Transverse colon (tissue), 4 donors: Measurements from ENCODE around the gene XYLB. TPM values are rescaled to one million over a fixed set of nuclear protein-coding genes. Genes with fewer than 3 reads are reported as not detected.

ENCODE experiments used
- DNase-seq: peaks from one replicate; pipeline ENCODE4 v3.0.0-alpha.2; 2019
- H3K27ac ChIP-seq, 4 donors: fragments of 200-600 bp; sonication (generic); 2 replicates each; pipeline ENCODE4 v1.5.1; 2016 to 2018; ENCODE audit warnings: inconsistent platforms in 4 of 4
- H3K27me3 ChIP-seq: fragments of 200-600 bp; sonication (generic); 2 replicates; pipeline ENCODE4 v1.5.1; 2017; ENCODE audit warnings: inconsistent platforms
- H3K36me3 ChIP-seq, 4 donors: fragments of 200-600 bp; sonication (generic); 2 replicates each; pipeline ENCODE4 v1.5.1; 2017 to 2019; ENCODE audit warnings: inconsistent platforms in 4 of 4
- H3K4me1 ChIP-seq, 4 donors: fragments of 200-600 bp; sonication (generic); 2 replicates each; pipeline ENCODE4 v1.5.1; 2017 to 2020; ENCODE audit warnings: inconsistent platforms in 4 of 4
- H3K4me3 ChIP-seq, 4 donors: fragments of 200-600 bp; sonication (generic); 1 replicate in 1 of 4; 2 replicates in 3 of 4; pipeline versions ENCODE4 v1.5.1 to v1.6.1; 2017 to 2019; ENCODE audit warnings: inconsistent platforms in 4 of 4
- H3K9me3 ChIP-seq, 2 donors: fragments of 200-600 bp; sonication (generic); 2 replicates each; pipeline ENCODE4 v1.5.1; 2017 to 2019; ENCODE audit warnings: inconsistent platforms in 2 of 2
- EP300 ChIP-seq: sonication (generic); formaldehyde crosslinking; IDR thresholded peaks from one replicate; pipeline ENCODE4 v1.6.1; 2017; ENCODE audit warnings: antibody characterized with exemption, low read depth
- POLR2A ChIP-seq: fragments of 450-650 bp; IDR thresholded peaks from one replicate; pipeline ENCODE4 v1.6.1; 2016; ENCODE audit warnings: antibody characterized with exemption, mild to moderate bottlenecking, moderate library complexity
- POLR2AphosphoS5 ChIP-seq, 3 donors: sonication (generic); formaldehyde crosslinking; IDR thresholded peaks; one replicate each; pipeline ENCODE4 v1.6.1; 2016; ENCODE audit warnings: antibody characterized with exemption in 3 of 3
- WGBS, 2 donors: methylation state at CpG; one replicate each; pipeline ENCODE4 v1.1.5; 2018; ENCODE audit warnings: low coverage in 1 of 2; 5-methylcytosine and 5-hydroxymethylcytosine counted together
- in situ Hi-C, 4 donors: fragments of 200-750 bp; cut with MboI; loops; one replicate each; pipeline versions ENCODE4 v1.15.0 to v1.15.1; 2017; ENCODE audit warnings: low sequenced_read_pairs in 3 of 4, low pct_ligation_motif_present in 1 of 4, low pct_unique_long_range_greater_than_20kb in 1 of 4
- intact Hi-C: fragments of 100-400 bp; cut with DNase I; formaldehyde crosslinking; loops from one replicate; pipeline ENCODE4 v1.15.1; 2023; ENCODE audit warnings: low total_unique reads
- total RNA-seq, 4 donors: library from RNA; depleted of rRNA; stranded (reverse); fragments of >200 nt; gene quantifications; one replicate each; pipeline ENCODE4 v1.1.0, GENCODE V29; 2016
- TF ChIP-seq, protein P1 (sequence below), 5 experiments: fragments of 200-600 bp in 3 of 5; fragments of 450-650 bp in 2 of 5; sonication (generic) in 3 of 5; IDR thresholded peaks; 1 replicate in 2 of 5; 2 replicates in 3 of 5; pipeline ENCODE4 v1.5.1; 2016 to 2017; ENCODE audit warnings: antibody characterized with exemption in 5 of 5, inconsistent platforms in 3 of 5, mild to moderate bottlenecking in 2 of 5, moderate library complexity in 1 of 5

Gene XYLB
- total RNA-seq, 4 donors from 2014 or later, result 13.5 to 18.7 (median 15.1) TPM

DNA sequence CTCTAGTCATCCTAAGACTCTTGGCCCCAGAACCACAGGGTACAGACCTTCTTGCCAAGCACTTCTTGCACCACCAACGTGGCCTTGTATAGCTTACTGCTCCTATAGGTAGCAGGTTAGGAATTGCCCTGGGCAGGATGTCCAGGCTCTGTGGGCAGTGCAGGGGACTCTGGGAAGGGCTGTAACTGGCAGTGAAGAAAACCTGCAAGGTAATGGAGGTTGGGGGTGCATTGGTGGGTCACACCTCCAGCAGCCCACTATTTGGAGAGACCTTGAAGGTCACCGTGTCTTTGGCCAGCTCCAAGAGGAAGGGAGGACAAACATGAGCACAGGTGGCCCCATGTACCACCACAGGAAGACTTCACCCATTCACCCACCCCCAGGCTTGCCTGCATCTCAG, 21.3 kb upstream of the XYLB start:
- Histone ChIP-seq H3K4me1 (no peaks in the 10 kb centered on the region), H3K36me3 (no peaks in the 10 kb centered on the region), H3K4me3 (no peak overlapping the region), H3K9me3 (no peaks in the 10 kb centered on the region), H3K27me3 (no peaks in the 10 kb centered on the region), H3K27ac (no peak overlapping the region)
- no peak for DNase-seq
- in situ Hi-C loops (no loop called here), intact Hi-C loops (no loop called here)
- WGBS, 2 donors, result 56% methylated on average over 1 of the region's 2 CpGs; no CpG with 5 or more reads in 1 of the 2 donors
- no peak for TF ChIP-seq POLR2AphosphoS5 (IDR thresholded peaks at IDR 0.05)
- TF ChIP-seq EP300, result no peak
- TF ChIP-seq, protein P1, sequence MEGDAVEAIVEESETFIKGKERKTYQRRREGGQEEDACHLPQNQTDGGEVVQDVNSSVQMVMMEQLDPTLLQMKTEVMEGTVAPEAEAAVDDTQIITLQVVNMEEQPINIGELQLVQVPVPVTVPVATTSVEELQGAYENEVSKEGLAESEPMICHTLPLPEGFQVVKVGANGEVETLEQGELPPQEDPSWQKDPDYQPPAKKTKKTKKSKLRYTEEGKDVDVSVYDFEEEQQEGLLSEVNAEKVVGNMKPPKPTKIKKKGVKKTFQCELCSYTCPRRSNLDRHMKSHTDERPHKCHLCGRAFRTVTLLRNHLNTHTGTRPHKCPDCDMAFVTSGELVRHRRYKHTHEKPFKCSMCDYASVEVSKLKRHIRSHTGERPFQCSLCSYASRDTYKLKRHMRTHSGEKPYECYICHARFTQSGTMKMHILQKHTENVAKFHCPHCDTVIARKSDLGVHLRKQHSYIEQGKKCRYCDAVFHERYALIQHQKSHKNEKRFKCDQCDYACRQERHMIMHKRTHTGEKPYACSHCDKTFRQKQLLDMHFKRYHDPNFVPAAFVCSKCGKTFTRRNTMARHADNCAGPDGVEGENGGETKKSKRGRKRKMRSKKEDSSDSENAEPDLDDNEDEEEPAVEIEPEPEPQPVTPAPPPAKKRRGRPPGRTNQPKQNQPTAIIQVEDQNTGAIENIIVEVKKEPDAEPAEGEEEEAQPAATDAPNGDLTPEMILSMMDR (IDR thresholded peaks at IDR 0.05), result no peak
- no peak for TF ChIP-seq POLR2A

DNA sequence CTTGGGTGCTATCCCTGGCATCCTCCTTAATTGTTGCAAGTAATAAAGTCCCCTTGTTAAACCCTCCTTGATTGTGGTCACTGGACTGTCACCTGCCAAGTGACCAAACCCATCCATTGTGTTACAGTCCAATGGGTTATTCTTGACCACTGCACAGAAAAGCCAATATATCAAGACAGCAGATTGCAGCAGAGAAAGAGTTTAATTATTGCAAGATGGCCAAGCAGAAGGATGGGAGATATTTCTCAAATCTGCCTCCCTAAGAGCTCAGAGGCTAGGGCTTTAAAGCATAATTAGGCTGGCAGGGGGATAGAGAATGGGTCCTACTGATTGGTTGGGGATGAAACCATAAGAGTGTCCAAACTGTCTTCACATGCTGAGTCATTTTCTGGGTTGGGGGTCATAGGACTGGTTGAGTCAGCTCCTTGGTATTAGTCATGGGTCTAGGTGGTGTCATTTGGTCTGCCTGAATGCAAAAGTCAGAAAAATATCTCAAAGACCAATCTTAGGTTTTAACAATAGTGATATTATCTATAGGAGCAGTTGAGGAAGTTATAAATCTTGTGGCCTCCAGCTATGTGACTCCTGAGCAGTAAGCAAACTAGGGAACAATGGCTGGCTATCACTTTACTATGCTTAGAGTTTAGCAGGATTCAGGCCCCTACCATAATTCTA, 19.1 kb upstream of the XYLB start:
- no peak for DNase-seq
- TF ChIP-seq POLR2AphosphoS5 (IDR thresholded peaks at IDR 0.05) (no peak), POLR2A (no peak), EP300 (no peak)
- TF ChIP-seq, protein P1 (IDR thresholded peaks at IDR 0.05), result no peak
- in situ Hi-C loops, result no loop called here
- H3K36me3 ChIP-seq, result no peaks in the 10 kb centered on the region
- no peak overlapping the region for H3K27ac ChIP-seq
- no peaks in the 10 kb centered on the region for H3K9me3 ChIP-seq
- no peaks in the 10 kb centered on the region for H3K4me1 ChIP-seq
- H3K4me3 ChIP-seq, result no peak overlapping the region
- H3K27me3 ChIP-seq, result no peaks in the 10 kb centered on the region
- intact Hi-C loops, result no loop called here

DNA sequence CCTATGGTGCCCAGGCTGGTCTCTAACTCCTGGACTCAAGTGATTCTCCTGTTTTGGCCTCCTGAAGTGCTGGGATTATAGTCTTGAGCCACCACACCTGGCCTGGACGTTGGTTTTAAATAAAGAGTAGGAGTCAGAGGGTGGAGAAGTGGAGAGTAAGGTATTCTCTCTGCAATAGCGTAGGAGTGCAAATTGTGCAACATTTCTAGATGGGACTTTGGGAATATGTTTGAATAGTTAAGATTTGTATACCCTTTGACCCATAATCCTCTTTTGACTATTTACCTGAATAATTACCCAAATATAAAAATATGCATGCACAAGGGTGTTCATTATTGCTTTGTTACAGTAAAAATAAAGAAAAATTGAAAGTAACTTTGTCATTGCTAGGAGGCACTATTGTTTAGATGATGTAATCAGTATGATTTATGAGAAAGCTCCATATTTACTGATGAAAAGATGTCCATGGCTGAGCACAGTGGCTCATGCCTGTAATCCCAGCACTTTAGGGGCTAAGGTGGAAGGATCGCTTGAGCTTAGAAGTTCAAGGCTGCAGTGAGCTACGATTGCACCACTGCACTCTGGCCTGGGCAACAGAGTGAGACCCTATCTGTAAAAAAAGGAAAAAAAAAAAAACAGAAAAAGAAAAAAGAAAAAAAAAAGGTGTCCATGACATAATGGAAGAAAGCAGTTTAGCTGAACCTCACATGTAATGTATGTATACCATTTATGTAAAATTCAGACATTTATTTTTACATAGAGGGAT, 15.1 kb upstream of the XYLB start:
- Histone ChIP-seq H3K36me3 (no peaks in the 10 kb centered on the region), H3K4me3 (no peak overlapping the region), H3K27me3 (no peaks in the 10 kb centered on the region), H3K27ac (no peak overlapping the region), H3K9me3 (no peaks in the 10 kb centered on the region), H3K4me1 (no peaks in the 10 kb centered on the region)
- intact Hi-C loops, result no loop called here
- in situ Hi-C loops, result no loop called here
- 62 to 76% methylated on average over 3 to 4 of the region's 4 CpGs for WGBS, 2 donors
- TF ChIP-seq, protein P1 (IDR thresholded peaks at IDR 0.05), result no peak
- no peak for TF ChIP-seq POLR2AphosphoS5 (IDR thresholded peaks at IDR 0.05)
- TF ChIP-seq EP300, result no peak
- no peak for TF ChIP-seq POLR2A
- no peak for DNase-seq

DNA sequence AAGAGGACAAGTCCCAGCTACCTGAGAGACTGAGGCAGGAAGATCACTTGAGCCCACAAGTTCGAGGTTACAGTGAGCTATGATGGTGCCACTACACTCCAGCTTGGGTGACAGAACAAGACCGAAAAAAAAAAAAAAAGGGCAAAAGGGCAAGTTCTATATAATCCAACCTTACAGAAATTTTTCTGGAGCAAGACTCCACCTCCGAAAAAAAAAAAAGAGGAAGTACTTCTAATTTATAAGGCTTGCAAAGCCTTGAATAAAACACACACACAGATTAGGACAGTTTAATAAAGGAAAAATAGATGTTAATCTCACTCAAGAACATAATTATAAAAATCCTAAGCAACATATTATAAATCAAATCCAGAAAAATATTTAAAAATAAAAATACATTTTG, 14.4 kb upstream of the XYLB start:
- Histone ChIP-seq H3K27ac (no peak overlapping the region), H3K4me3 (no peak overlapping the region), H3K4me1 (no peaks in the 10 kb centered on the region), H3K36me3 (no peaks in the 10 kb centered on the region), H3K9me3 (no peaks in the 10 kb centered on the region), H3K27me3 (no peaks in the 10 kb centered on the region)
- intact Hi-C loops, result no loop called here
- in situ Hi-C loops, result no loop called here
- no peak for TF ChIP-seq EP300
- no peak for TF ChIP-seq POLR2A
- TF ChIP-seq, protein P1 (IDR thresholded peaks at IDR 0.05), result no peak
- TF ChIP-seq POLR2AphosphoS5 (IDR thresholded peaks at IDR 0.05), result no peak
- 28 to 40% methylated on average over 3 of the region's 3 CpGs for WGBS, 2 donors
- no peak for DNase-seq
